ENCODE data around the gene TACR1.
"Not testable (repeated sequence)": the region's sequence is repeated elsewhere in the genome, so short reads cannot be mapped to it uniquely, and the experiment has no call there.

The TACR1 gene

DNA sequence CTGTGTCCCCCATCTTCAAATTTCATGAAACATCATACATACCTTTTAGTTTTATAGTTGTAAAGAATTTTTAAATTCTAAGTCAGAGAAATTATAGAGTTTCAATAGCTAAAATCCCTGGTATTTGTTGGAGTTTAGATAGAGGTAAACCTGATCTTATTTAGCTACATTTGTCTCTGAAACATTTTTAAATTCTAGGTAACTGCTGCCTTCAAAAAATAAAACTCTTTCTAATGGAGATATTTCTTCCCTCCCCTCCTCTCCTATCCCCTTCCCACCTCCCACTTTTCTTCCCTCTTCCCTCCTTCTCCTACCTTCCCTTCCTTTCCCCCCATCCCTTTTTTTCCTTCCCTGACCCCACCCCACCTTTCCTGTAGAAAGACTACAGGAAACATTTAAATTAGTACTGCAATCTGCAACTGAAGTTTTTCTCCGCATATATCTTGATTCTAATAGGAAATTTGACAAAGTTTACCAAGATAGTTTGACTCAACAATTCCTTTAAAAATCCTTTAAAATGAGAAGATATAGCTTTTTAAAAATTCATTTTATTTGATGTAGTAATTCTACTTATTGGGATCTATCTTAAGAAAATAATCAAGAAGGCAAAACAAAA lies 4.1 kb downstream of the TACR1 start:
- no peak for DNase-seq (ENCODE audit: low read depth in 3 of 3)

GRCh38 chr2:75194184-75194868 lies 5.0 kb downstream of the TACR1 start:
- no peak for DNase-seq (ENCODE audit: low read depth in 3 of 3)

DNA sequence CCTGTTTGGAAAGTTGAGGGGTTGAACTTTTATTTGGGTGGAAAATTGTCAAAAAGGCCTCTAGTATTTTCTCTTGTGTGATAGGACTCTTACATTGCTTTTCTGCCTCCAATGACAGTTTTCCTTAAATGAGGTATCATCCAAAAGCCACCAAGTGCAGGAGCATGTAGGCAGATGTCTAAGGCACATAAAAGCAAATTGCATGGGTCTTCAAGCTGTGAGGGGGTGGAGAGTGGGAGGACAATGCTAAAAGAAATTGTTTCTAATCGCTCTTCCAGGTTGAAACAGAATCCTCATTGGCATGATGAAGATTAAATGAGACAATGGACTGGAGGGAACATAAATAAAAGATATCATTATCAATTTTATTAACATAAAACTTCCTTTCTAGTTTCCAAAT lies 6.8 kb downstream of the TACR1 start:
- no peak for DNase-seq (ENCODE audit: low read depth in 3 of 3)

- DNase-seq (ENCODE audit: low read depth in 3 of 3): no peak
Observed at GRCh38 chr2:75190271-75190990, 8.9 kb downstream of the TACR1 start.

DNA sequence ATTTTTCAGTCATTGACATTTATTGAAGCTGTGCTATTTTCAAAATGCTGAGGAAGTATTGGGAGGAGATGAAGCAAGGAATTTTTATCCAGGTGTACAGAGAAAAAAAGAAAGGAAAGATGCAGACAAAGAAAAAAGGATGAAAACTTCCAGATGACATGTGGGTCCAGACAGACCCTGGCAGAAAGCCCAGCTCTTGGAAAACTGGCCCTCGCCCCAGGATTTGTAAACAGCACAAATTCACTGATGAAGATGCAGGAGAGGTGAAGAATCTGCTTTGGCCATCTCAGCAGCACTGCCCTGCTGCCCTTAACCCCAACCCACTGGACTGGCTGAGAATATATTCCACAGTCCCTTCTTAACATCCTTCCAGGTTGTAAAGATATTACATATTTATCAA lies 12.5 kb downstream of the TACR1 start:
- DNase-seq (ENCODE audit: low read depth in 3 of 3): no peak

DNA sequence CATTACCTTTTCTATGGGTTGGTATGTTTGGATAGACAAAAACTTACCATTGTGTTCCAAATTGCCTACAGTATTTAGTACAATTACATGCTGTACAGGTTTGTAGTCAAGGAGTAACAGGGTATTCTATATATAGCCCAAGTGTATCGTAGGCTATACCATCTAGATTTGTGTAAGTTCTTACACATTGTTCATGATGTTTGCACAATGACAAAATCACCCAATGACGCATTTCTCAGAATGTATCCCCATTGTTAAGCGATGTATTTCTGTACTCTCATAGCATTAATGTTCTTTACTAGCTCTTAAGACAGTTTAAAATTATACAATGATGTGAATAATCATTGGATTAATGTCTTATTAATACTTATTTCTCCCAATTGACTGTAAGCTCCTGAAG lies 16.7 kb downstream of the TACR1 start:
- no peak for DNase-seq (ENCODE audit: low read depth in 3 of 3)

DNA sequence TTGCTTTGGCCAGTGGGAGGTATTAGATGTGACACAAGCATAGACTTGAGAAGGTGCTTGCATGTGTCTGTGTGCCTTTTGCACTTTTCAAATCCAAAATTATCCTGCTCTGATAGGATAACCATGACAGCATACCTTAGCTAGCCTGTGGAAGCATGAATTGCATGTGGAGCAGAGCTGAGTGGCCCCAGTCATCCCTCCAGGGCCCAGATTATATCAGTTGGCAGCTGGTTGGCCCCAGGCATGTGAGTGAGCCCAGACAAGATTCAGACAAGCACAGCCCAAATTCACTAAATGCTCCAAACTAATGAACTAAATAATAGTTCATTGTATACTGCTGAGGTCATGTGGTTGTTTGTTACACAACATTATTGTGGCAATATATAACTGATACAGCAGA lies 18.8 kb downstream of the TACR1 start:
- no peak for DNase-seq (ENCODE audit: low read depth in 3 of 3)

GRCh38 chr2:75177427-75177826 lies 21.9 kb downstream of the TACR1 start:
- DNase-seq (ENCODE audit: low read depth in 3 of 3): no peak

DNA sequence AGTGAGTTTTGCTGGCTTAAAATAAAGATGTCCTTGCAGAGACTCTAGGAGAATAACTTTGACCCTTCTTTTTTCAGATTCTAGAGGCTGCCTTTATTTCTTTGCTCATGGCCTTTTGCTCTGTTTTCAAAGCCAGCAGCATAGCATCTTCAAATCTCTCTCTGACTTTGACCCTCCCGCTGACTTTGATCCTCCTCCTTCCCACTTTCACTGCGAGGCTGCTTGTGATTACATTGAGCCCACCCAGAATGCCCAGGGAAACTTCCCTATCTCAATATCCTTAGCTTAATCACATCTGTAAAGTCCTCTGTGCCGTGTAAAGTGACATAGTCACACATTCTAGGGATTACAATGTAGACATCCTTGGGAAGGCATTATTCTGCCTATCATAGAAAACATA lies 23.9 kb downstream of the TACR1 start:
- DNase-seq (ENCODE audit: low read depth in 3 of 3): no peak

DNA sequence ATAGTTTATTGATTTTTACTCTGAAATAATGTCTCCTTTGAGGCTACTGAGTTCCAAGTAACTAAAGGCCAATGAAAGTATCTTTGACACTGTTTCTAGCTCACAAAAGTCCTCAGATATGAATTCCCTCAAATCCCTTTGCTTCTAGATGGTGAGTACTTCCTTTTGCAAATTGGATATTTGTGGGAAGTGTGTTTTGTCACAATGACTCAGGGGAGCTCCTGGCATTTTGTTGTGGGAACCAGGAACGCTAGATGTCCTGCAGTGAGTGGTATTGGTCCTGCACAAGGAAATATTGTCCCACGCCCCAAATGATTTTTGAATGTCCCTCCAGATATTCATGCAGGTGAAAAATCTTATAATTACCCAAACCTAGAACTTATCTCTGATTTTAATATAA lies 24.3 kb downstream of the TACR1 start:
- no peak for DNase-seq (ENCODE audit: low read depth in 3 of 3)

DNA sequence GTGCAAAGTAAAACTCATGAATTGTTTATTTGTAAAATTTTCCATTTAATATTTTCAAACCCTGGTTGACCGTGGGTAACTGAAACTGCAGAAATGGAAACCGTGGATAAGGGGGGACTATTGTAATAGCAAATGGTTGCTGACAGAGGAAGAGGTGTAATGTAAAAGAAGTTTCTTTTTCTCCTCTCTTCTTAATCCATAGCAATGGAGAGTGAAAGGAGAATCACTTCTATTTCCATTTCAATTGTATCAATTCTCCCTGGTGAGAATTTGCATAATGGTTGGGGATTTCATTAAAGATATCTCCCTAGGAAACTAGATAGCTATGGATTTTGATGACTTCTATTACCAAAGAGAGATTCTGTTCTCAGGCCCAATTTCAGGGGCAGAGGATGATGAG lies 24.8 kb downstream of the TACR1 start:
- no peak for DNase-seq (ENCODE audit: low read depth in 3 of 3)

DNA sequence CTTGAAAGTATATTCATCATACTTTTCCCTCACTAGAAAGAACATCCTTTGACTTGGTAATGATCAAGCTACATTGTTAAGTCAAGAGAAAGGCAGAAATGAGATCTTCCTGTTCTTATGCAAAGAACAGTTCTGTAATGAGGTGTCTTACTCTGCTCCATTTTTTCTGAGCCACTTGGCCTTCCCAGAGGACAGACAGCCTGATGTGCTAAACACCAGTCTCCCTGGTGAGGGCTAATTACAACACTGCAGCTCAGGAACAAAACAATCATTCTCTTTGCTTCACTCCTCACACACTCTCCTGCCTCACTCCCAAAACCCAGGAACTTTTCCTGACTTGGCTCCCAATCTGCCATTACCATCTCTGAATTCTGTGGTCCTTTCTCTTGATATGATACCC lies 25.6 kb downstream of the TACR1 start:
- DNase-seq (ENCODE audit: low read depth in 3 of 3): no peak

GRCh38 chr2:75171423-75171822 lies 27.9 kb downstream of the TACR1 start:
- DNase-seq (ENCODE audit: low read depth in 3 of 3): not testable (repeated sequence)

GRCh38 chr2:75170889-75171288 lies 28.4 kb downstream of the TACR1 start:
- no peak for DNase-seq (ENCODE audit: low read depth in 3 of 3)

DNA sequence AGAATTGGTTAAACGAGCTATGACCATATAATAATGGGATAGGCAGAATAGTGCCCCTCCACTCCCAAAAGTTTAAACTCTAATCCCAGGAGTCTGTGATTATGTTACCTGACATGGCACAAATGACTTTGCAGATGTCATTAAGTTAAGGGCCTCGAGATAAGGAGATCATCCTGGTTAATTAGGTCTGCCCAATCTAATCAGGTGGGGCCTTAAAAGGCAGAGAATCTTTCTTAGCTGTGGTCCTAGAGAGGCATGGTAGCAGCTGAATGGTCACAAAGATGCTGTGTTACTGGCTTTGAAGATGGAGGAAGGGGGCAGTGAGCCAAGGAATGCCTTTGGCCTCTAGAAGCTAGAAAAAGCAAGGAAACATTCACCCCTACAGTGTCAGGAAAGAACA lies 31.1 kb downstream of the TACR1 start:
- no peak for DNase-seq (ENCODE audit: low read depth in 3 of 3)

- DNase-seq (ENCODE audit: low read depth in 3 of 3): no peak
Observed at GRCh38 chr2:75166491-75166890, 32.8 kb downstream of the TACR1 start.

DNA sequence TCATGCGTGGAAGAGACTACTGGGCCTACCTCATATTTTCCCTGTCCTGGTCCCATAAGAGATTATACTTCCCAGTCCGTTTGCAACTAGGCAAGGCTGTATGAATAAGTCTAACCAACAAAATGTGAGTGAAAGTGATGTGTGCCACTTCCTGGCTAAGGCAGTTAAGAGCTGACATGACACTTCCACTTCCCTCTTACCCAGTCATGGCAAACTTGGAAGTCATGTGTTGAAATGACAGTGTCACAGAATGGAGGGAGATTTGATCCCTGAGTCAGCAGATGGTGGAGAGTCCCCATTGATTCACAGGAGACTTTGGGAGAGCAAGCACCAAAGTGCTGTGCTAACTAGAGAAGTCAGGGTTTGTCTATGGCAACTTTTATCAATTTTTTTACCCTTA lies 36.4 kb downstream of the TACR1 start:
- no peak for DNase-seq (ENCODE audit: low read depth in 3 of 3)

- DNase-seq (ENCODE audit: low read depth in 3 of 3): no peak
Observed at GRCh38 chr2:75162259-75162658, 37.1 kb downstream of the TACR1 start.

DNA sequence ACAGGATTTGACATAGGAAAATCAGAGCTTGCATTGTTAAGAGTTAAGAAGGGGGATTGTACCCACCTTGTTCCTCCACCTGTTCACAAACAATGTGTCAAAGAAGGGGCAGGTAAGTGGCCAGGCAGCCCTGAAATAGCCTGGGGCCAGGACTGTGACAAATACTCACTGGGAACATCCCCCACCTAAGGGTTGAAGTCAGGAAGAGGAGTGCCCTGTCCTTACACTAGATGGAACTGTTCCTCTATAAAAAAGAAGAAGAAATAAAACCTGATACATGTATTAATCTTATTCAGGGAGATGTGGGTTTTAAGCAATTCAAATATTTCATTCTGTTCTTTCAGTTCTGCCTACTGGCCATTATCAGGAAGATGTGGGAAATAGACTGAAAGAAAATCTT lies 41.9 kb downstream of the TACR1 start:
- no peak for DNase-seq (ENCODE audit: low read depth in 3 of 3)

- DNase-seq (ENCODE audit: low read depth in 3 of 3): no peak
Observed at GRCh38 chr2:75155115-75155514, 44.2 kb downstream of the TACR1 start.

DNA sequence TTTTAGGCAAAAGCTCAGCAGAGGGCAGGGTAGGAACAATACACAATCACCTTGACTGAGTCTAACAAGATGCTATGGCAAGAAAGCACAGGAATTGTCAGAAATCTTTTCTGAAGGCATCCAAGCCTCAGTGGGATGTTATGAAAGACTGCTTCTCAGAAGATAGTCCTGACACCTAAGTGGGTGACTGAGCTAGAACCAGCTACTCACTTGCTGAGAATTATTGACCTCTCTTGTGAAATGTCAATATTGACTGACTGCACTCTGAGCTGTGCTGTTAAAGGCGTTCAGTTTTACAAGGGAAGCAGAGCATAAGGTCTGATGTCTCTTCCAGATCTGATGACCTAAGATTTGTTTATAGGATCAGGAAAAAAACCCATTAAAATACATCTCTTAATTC lies 46.1 kb downstream of the TACR1 start:
- no peak for DNase-seq (ENCODE audit: low read depth in 3 of 3)

GRCh38 chr2:75152243-75152642 lies 47.1 kb downstream of the TACR1 start:
- DNase-seq (ENCODE audit: low read depth in 3 of 3): not testable (repeated sequence)

- not testable (repeated sequence) for DNase-seq (ENCODE audit: low read depth in 3 of 3)
Observed at GRCh38 chr2:75147884-75148283, 51.4 kb downstream of the TACR1 start.

Data from stimulated activated CD4-positive, alpha-beta T cell treated with anti-CD3 and anti-CD28 coated beads, TNF-alpha, amount 100 ng/mL, for 4 hours (primary cell).